GM18858 (cell line): ENCODE measurements around the gene JAG2.

ENCODE experiments used
- ATAC-seq: cut with Tn5 transposase; IDR thresholded peaks from one replicate; pipeline ENCODE4 v1.9.1; 2021; ENCODE audit not compliant: unreplicated experiment

Gene JAG2

DNA sequence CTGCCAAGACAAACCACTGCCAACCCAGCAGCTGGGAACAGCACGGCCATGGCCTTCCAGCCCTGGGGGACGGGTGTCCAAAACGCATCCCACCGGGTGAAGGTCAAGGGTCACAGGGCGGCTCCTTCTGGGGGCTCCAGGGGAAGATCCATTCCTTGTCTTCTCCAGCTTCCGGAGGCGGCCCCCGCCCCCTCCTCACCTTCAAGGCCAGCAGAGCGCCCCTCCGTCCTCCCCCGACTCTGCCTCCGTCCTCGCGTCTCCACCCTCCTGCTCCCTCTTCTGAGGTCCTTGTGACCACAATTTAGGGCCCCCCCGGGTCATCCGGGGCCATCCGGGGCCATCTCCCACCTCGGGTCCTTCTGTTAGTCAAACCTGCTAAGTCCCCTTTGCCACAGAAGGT lies 16.4 kb upstream of the JAG2 start:
- ATAC-seq, result no peak

DNA sequence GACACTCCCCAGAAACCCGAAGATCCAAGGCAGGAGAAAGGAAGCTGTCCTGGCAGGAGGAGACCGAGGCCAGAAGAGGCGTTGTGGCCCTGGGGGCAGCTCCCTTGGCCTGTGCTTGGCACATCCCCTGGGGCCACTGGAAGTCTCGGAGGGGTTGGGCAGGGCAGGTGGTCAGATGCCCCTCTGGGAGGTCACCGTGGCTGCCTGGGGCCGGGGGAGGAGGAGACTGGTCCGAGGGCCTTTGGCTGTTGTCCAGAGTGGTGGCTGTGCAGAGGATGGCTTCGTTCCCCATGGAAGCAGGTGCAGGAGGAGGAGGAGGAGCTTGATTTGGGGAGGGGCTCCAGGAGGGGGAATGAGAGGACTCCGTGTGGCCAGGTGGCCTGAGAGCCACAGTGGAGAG lies 15.9 kb upstream of the JAG2 start:
- no peak for ATAC-seq

DNA sequence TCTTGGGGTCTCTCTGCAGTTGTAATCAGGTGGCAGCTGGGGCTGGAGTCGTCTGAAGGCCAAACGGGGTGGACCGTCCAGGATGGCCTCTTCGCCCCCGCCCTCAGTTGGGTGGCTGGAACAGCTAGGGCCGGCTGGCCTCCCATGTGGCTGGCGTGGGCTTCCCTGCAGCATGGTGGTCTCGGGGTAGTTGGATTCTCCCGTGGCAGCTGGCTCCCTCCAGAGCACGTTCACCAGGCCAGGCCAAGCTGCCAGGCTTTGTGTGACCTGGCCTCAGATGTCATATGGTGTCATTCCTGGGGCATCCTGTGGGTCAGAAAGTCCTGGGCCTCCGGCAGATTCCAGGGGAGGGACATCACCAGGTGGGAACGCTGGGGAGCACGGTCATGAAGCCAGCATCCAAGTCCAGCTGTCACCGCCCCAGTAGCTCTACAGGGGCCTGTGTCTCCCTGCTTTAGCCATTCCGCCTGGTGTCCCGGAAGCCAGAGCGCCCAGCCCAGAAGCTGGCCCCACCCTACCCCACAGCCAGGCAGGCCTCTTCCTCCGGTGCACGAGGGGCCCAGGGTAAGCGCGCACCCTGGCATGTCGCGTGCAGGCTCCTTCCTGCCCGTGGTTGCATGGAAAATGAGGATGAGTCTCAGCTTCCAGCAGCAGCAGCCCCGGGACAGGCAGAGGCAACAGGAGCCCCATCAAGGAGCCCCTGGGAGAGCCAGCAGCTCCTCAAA lies 13.9 kb upstream of the JAG2 start:
- no peak for ATAC-seq

DNA sequence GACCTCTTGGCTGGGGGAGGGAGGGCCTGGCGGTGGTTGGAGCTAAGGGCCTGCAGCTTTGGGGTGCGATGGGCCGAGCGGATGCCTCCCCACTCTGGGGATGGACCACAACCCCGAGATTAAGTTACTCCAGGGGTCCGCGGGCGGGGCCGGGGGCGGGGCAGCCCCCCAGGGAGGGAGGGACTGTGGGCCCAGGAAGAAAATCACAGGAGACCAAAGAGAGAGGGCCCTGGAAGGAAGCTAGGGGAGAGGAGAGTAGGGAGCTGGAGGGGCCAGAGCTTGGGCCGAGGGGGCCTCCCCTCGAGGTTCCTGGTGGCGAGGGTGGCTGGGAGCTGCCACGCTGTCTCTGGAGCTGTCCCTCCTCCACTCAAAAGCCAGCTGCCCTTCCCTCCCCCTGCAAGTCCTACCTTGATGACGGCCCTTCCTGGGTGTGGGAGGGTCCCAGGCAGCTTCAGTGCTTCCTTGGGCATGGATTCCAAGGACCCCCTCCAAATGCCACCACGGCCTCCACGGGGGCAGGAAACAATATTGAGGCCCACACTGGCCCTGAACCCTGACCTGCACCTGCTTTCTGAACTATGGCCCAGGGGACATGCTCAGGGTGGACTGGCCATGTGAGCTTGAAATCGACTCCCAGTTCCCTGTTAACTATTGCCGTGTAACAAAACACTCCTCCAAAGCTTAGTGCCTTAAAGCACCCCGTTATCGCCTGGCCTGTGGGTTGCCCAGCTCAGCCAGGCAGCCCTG lies 13.1 kb upstream of the JAG2 start:
- ATAC-seq, result no peak

DNA sequence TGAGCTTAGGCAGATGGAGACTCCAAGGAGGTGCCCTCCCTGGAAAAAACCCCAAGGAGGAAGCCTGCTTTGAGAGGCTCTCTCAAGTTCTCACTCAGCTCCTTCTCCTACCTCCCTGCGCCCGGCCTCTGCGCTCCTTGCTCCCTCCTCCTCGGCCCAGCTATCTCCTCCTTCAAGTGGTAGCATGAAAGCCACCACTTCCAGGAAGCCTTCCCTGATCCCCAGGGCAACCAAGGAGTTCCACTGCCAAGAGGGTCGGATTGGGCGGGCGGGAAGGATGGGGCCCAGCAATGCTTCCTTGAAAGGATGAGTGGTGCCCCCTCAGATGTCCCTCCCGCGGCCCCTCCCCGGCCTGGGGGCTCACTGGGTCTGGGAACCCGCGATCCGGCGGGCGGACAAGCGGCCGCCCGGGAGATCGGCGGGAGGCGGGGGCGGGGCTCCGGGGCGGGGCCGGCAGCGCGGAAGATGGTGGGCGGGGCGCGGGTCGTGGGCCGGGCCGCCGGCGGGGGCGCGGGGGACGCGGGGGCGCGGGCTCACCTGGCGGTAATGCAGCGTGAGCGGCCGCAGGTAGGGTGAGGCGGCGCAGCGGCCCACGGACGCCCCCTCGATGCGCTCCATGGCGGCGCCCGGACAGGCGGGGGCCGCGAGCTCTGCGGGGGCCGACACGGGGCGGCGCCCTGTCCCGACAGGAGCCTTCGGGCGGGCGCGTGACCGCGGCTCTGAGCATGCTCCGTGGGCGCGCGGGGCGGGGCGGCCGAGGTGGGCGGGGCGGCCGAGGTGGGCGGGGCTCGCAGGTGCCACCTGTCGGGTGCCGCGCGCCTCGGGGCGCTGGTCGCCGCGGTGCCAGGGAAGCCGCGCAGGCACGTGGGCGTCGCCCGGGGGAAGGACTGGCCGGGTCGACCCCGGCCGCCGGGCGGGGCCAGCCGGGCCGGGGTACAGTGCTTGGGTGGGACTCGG lies 12.3 kb upstream of the JAG2 start, which contains the start of gene NUDT14:
Gene NUDT14 (minus strand): TSS at position 721 of the 957 bp plus-strand sequence. CDS start 103 bp downstream, at position 618.
- no peak for ATAC-seq

DNA sequence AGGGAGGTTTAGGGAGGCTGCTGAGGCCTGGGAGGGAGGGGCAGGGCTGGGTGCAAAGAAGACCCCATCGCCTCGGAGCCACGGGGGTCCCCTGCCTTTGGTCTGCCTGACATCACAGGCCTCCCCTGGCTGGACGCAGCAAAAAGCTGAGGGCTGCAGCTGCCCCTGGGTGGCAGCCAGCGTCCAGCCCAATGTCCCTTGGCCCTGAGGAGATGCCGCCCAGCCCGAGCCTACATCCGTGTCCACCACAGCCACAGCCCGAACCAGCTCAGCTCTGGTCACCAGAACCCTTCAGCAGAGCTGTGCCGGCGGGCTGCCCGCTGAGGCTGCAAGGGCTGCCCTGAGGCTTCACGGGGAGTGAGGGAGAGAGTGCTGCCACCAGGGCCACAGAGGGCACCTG lies 10.6 kb upstream of the JAG2 start:
- no peak for ATAC-seq

DNA sequence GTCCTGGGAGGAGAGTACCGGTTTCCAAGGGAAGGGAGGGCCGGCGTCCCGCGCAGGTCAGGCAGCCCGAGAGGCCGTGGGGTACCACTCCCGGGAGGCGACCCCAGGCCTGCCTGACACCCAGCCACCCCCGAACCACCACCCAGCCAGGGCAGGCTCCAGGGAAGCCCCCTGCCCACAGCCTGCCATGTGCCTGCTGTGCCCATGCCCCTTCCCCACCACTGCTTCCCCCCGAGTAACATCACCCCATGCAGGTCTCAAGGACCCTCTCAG lies 10.2 kb upstream of the JAG2 start:
- no peak for ATAC-seq

DNA sequence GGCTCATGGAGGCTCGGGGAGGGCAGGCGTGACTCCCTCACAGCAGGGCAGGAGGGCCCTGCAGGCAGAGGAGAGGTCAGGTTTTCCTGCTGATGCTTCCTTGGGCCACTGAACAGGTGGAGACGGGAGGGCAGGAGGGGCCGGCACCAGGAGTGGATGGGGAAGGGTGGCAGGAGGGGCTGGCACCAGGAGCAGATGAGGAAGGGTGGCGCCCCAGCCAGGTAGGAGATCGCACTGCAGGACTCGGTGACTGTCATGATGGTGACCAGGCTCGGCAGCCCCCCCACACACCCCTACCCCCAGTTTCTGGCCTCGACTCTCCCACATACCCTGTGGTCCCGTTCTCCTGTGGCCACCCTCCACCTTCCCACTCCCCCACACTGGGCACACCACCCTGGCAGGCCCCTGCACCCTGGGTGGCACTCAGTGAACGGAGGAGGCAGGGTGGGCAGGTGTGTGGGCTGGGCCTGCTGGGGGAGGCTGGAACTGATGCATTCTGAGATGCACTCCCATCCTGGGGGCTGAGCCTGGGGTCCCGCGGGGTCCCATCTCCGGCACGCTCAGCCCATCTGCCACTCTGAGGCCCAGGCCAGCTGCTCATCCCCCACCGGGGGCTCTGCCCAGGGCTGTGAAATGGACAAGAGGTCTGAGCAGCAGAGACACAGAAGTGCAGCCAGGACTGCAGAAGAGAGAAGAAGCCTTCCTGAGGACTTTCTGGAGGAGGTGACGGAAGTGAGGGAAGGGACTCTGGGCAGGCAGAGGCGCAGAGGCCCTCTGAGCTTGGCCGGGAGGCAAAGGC lies 9.7 kb upstream of the JAG2 start:
- no peak for ATAC-seq

DNA sequence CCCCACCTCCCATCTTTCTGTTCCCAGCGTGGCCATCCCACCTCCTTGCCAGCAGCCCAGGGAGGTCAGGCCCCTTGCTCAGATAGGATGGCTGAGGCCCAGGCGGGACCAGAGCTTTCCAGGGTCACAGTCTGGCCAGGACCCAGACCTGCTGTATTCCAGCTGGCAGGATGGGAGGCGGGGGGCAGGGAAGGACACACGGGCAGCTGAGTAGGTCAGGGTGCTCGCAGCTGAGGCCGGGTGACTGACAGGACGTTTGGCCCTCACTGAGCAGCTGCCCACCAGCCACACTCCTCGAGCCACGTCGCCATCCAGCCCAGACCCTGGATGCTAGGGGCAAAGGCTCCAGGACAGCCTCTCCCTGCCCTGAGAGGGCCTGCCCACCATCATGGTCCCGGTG lies 8.5 kb upstream of the JAG2 start:
- no peak for ATAC-seq

DNA sequence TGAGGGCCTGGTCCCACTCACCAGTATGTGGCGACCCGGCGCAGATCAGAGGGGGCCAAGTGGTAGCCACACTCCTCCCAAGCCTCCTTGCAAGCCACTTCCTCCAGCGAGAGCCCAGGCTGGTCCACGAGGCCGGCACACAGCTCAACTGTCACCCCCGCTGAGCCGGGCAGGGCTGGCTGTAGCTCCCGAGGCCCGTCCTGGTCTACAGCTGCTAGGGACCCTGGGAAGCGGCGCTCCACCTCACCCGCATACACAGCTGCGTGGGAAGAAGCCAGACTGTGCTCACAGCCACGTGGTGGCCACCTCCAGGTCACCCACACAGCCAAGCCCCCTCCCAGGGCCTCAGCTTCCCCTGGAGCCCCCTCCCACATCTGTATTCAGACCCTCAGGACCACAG lies 7.9 kb upstream of the JAG2 start:
- no peak for ATAC-seq

DNA sequence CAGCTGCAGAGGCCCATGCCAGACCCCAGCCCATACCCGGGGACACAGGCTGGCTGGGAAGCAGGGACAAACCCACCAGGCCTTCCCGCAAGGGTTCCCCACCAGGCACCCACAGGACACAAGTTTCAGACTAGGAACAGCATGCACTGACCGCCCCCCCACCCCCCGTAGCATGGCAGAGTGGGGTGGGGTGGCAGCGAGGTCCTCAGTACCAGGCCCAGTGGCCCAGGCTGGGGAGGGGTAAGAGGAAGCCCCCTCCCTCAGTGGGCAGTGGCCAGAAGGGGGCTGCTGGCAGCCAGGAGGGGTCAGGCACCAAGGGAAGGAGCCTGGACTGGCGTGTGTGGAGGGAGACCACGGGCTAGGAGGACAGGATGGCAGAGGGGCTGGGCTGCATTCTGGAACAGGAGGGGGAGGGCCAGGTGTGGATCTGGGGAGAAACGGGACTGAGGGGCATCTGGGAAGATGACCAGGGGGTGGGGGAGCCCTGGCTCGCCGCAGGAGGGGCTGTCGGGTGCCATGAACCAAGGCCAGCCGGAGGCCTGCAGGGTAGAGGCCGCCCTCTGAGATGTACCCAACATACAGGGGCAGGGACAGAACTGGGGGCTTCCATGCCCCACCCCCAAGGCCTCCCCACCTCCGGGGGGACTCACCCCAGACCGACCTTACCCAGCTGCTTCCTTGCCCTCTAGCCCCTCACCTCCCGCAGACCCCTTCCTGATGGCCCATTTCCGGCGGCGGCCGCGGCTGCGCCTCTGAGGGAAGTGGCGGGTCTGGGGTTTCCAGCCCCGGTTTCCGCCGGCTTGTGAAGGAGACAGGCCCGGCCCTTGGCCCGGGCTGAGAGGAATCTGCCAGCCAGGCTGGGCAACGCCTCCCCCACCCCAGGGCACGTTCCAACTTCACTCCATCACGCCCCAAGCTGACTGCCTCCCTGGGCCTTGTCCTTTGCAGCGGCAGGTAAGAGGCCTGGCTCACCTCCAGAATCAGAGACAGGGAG lies 5.6 kb upstream of the JAG2 start:
- ATAC-seq, result no peak

DNA sequence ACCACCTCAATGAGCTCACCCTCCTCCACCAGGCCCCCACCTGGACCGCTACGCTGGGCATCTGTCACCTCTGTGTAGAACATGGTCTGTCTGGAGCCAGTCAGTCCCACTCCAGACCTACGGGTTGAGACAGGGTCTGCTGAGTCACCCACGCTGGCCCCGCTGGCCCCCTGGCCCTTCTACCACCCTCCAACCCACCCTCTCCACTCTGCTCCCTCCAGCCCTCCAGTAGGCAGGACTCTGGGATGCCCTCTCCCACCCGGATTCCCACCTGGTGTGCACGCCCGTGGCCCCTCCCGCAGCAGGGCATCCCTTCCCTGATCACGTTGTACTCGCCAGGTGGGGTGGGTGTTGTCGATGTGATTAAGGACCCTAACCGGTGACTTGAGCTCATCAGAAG lies 4.6 kb upstream of the JAG2 start:
- no peak for ATAC-seq

DNA sequence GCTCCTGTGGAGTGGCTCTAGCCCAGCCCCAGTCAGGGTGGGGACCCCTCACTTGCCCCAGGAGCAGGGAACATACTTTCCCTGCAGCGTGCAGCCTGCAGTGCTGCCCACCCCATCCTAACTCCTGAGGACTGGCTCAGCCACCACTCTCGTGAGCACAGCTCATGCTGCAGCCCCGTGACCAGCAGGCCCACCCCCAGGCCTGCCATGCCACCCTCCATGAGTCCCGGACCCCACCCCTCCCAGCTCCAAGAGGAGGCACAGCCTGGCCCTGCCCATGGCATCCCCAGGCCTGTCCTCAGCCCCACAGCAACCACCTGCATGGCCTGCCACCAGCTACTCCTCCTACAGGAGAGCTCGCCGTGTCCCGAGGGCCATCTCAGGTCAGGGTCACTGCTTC lies 3.9 kb upstream of the JAG2 start:
- ATAC-seq, result no peak

DNA sequence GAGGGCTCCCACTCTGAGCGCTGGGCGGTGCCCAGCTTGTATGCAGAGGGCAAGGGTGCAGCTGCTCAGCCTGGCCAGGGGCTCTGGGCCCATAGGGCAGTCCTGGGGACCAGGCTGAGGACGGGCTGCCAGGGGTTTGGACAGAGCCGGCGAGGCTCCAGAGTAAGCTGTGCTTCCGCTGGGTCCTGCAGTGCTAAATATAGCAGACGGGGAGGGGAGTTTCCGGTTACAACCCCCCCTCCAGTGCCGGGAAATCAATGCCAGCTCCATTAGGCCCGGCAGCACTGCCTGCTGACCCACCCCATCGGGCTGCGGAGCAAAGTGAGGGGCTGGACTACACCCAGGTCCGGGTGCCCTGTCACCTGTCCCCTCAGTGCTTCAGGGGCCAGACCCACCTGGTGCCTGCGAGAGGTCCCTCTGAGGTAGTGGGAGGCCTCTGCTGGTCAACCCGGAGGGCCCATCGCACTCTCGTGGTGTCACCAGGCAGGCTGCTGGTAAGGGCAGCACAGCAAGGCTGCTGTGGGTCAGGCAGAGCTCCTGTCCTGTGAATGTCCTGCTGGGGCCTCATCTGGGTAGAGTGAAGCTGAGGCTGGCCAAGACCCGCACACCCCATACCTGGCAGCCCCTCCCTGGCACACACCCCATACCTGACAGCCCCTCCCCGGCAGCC lies 2.6 kb upstream of the JAG2 start:
- ATAC-seq, result no peak

DNA sequence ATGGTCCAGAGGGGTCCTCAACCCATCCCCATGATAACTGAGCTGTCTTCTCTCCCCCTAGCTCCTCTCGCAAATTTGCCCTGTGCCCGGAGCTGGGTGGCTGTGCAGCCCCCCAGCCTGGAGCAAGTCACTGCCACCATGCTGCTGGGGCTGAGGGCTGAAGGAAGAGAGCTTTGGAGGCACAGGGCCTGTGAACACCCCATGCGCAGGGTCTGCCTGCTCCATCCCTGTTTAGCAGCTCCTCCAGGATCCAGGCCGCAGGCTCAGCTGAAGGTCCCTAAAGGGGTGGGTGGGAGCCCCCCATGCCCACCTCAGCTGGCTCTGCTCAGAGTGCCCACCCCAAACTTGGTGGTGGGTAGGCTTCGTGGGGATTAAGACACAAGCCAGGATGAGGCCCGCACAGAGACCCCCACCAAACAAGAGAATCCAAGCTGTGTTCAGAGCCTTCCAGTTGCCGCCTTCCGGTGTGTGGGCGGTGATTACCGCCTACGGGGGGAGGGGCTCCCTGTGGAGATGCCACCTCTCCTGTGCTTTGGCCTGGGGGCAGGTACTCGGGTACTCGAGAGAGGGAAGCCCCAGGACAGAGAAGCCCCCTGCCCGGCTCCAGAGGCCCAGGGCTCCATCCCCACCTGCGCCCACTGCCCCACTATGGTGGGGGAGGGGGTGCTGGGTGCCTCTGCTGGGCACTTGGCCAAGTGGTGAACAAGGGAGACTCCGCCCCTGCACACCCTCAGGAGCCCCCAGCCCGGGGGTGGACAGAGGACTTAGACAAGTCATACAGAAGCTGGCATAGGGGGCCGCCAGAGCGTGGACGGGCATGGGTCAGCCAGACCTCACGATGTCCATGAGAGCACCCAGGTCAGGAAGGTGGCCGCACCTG lies 1.4 kb upstream of the JAG2 start:
- no peak for ATAC-seq

DNA sequence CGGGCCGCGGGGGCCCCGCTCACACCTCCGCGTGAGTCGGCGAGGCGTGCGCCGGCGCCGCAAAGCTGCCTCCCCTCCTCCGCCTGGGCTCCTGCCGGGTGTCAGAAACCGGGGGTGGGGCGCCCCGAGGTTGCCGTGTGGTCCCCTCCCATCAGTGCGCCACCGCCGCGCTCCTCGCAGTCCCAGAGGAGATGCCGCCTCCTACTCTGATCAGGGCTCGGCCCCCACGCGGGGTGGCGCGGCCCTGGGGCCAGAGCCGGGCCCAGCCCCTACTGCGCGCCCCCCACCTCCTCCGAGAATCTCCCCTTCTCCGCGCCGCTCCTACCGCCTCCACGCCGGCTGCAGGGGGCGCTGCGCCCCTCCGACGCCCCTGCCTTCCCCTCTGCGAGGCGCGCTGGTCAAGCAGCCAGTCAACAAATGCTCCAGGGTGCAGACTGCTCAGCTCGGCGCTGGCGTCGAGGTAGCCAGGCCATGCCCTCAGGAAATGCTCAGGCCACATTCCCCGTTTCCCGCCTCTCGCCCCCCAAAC lies 467 bp upstream of the JAG2 start:
- ATAC-seq, result no peak

DNA sequence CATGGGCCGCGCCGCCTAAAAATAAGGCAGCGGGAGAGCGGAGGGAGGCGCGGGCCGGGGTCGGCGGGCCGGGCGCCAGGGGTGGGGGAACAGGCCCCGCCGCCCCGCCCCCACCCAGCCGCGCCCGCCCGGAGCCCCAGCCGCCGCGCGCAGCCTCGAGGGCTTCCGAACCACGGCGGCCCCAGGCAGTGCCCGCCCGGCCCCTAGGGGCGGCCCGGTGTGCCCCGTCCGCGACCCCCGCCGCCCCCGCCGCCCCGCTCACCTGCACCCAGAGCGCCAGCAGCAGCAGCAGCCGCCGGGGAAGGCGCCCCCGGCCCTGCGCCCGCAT lies 519 bp downstream of the JAG2 start:
- no peak for ATAC-seq
